HG03045 (cell line): ENCODE data around the gene YY1.
"Not testable (repeated sequence)": the region's sequence is repeated elsewhere in the genome, so short reads cannot be mapped to it uniquely, and the experiment has no call there.

Experiments
- ATAC-seq: cut with Tn5 transposase; IDR thresholded peaks from one replicate; pipeline ENCODE4 v1.9.1; 2021; ENCODE audit warnings: mild to moderate bottlenecking, moderate library complexity; ENCODE audit not compliant: unreplicated experiment

Gene YY1

GRCh38 chr14:100294963-100295330, 56.0 kb downstream of the YY1 start:
- no peak for ATAC-seq

- ATAC-seq, result no peak
These were observed 56.6 kb downstream of the YY1 start for GRCh38 chr14:100295376-100296105.

- ATAC-seq, result no peak
These were observed 57.2 kb downstream of the YY1 start for GRCh38 chr14:100296106-100296651.

- not testable (repeated sequence) for ATAC-seq
These were observed 57.8 kb downstream of the YY1 start for GRCh38 chr14:100296729-100297128.

- peak; percentile 78 for ATAC-seq
These were observed 58.7 kb downstream of the YY1 start for GRCh38 chr14:100297320-100298300.

GRCh38 chr14:100298551-100299237, 59.8 kb downstream of the YY1 start:
- ATAC-seq, result no peak

GRCh38 chr14:100299238-100299560, 60.3 kb downstream of the YY1 start:
- ATAC-seq, result no peak

- ATAC-seq, result no peak
These were observed 63.7 kb downstream of the YY1 start for GRCh38 chr14:100302616-100303015.

- ATAC-seq, result no peak
These were observed 64.2 kb downstream of the YY1 start for GRCh38 chr14:100303179-100303578.

- no peak for ATAC-seq
These were observed 65.0 kb downstream of the YY1 start for GRCh38 chr14:100303925-100304324.

- no peak for ATAC-seq
These were observed 65.9 kb downstream of the YY1 start for GRCh38 chr14:100304825-100305323.

GRCh38 chr14:100305324-100306100, 66.6 kb downstream of the YY1 start:
- ATAC-seq, result no peak

- ATAC-seq, result peak; percentile 85
These were observed 67.4 kb downstream of the YY1 start, which contains the start of gene SLC25A29 for GRCh38 chr14:100306101-100306997. SLC25A29 (minus strand) TSS chr14:100306444; CDS start chr14:100306232, 212 bp downstream.

- peak; percentile 9 for ATAC-seq
These were observed 68.2 kb downstream of the YY1 start for GRCh38 chr14:100306998-100307765.

GRCh38 chr14:100307766-100308426, 69.0 kb downstream of the YY1 start:
- no peak for ATAC-seq

GRCh38 chr14:100308427-100308792, 69.5 kb downstream of the YY1 start:
- not testable (repeated sequence) for ATAC-seq

- no peak for ATAC-seq
These were observed 70.2 kb downstream of the YY1 start for GRCh38 chr14:100309028-100309737.
